ENCODE data around the gene RAB11A. TPM values are rescaled to one million over a fixed set of nuclear protein-coding genes. Genes with fewer than 3 reads are reported as not detected.

Gene RAB11A
- total RNA-seq, 2 experiments from 2014 or later, result 130 to 197 TPM

Small RNA genes lying within 50 kb of the gene (small RNA-seq; reads per million reads assigned to genes)
- gene RF00026, result not detected

Other genes starting within 250 kb of the RAB11A start
- gene SLC24A1, start 247.6 kb upstream of the RAB11A start, total RNA-seq (2014; rRNA removed; shearing (Covaris generic)), result 4.1 and 4.8 TPM in 2 replicates
- 21.0 and 21.6 TPM in 2 replicates for gene SLC24A1, start 247.6 kb upstream of the RAB11A start, total RNA-seq (2022)
- 42.7 and 47.9 TPM in 2 replicates for gene DENND4A, start 77.2 kb upstream of the RAB11A start, total RNA-seq (2014; rRNA removed; shearing (Covaris generic))
- gene DENND4A, start 77.2 kb upstream of the RAB11A start, total RNA-seq (2022), result 86.5 and 96.3 TPM in 2 replicates

All from OCI-LY7 (cell line).